Heart left ventricle (tissue), 16 donors: ENCODE results near the gene TNIK. TPM values are rescaled to one million over a fixed set of nuclear protein-coding genes. Genes with fewer than 3 reads are reported as not detected.

ENCODE experiments used
- ATAC-seq, 4 donors: fragments of 200-7000 bp; cut with Tn5 transposase; one replicate each; pipeline ENCODE4 v1.9.1; 2020 to 2022; ENCODE audit warnings: moderate library complexity in 4 of 4, mild to moderate bottlenecking in 3 of 4, moderate number of reproducible peaks in 1 of 4
- DNase-seq, 5 donors: peaks; one replicate each; pipeline ENCODE4 v3.0.0-alpha.2; 2020
- H3K27ac ChIP-seq, 12 donors: fragments of 200-600 bp; sonication (generic) in 4 of 12; one replicate each; pipeline versions ENCODE4 v1.5.0 to v1.8.0; 2016 to 2022; ENCODE audit warnings: mild to moderate bottlenecking in 2 of 12
- H3K27me3 ChIP-seq, 9 donors: fragments of 200-600 bp; sonication (generic) in 2 of 9; one replicate each; pipeline versions ENCODE4 v1.5.1 to v1.8.0; 2016 to 2022; ENCODE audit warnings: mild to moderate bottlenecking in 3 of 9
- H3K36me3 ChIP-seq, 9 donors: fragments of 200-600 bp; sonication (generic) in 2 of 9; one replicate each; pipeline versions ENCODE4 v1.5.0 to v1.8.0; 2018 to 2022; ENCODE audit warnings: mild to moderate bottlenecking in 2 of 9
- H3K4me1 ChIP-seq, 12 donors: fragments of 200-600 bp; sonication (generic) in 4 of 12; one replicate each; pipeline versions ENCODE4 v1.5.0 to v1.8.0; 2016 to 2022; ENCODE audit warnings: mild to moderate bottlenecking in 3 of 12
- H3K4me3 ChIP-seq, 12 donors: fragments of 200-600 bp; sonication (generic) in 4 of 12; one replicate each; pipeline versions ENCODE4 v1.5.0 to v1.8.0; 2017 to 2022; ENCODE audit warnings: mild to moderate bottlenecking in 9 of 12, moderate library complexity in 4 of 12
- H3K9me3 ChIP-seq, 12 donors: fragments of 200-600 bp; sonication (generic) in 4 of 12; one replicate each; pipeline versions ENCODE4 v1.5.0 to v1.8.0; 2016 to 2022; ENCODE audit warnings: mild to moderate bottlenecking in 1 of 12
- POLR2A ChIP-seq, 2 donors: fragments of 450-650 bp; IDR thresholded peaks; one replicate each; pipeline ENCODE4 v1.6.1; 2017; ENCODE audit warnings: antibody characterized with exemption in 2 of 2, mild to moderate bottlenecking in 2 of 2, moderate library complexity in 2 of 2
- WGBS, 4 donors: extraction: QIAGEN DNeasy Blood & Tissue Kit in 2 of 4; methylation state at CpG; one replicate each; pipeline versions ENCODE4 v1.1.5 to v1.1.7; 2013 to 2018; 5-methylcytosine and 5-hydroxymethylcytosine counted together
- intact Hi-C, 10 donors: fragments of 100-400 bp; cut with DNase I; formaldehyde crosslinking; loops; one replicate each; pipeline versions ENCODE4 v1.11.1 to v1.14.2; 2022
- polyA plus RNA-seq, 2 donors: library from polyadenylated mRNA; stranded (reverse); fragments of 200-250 nt; gene quantifications; one replicate each; pipeline ENCODE4 v1.2.3, GENCODE V29; 2013
- total RNA-seq, 9 donors: library from RNA; depleted of rRNA in 2 of 9; stranded (reverse); fragments of >200 nt in 2 of 9; fragmentation: NEBNext Ultra II Directional in 3 of 9; extraction: Animal tissue kit (Norgen Biotek cat#: 25700) in 3 of 9; gene quantifications; one replicate each; pipeline versions ENCODE4 v1.1.0 to v1.2.4, GENCODE V29; 2016 to 2023
- TF ChIP-seq, protein P1 (sequence below), 12 donors: fragments of 200-600 bp; sonication (generic) in 4 of 12; IDR thresholded peaks; one replicate each; pipeline versions ENCODE4 v1.5.0 to v1.8.0; 2018 to 2022; ENCODE audit warnings: antibody characterized with exemption in 12 of 12, mild to moderate bottlenecking in 5 of 12
- donor health status: ischemic (EF 13 %, LVEDD 7.1; RV severe dilation, severe dysfunction).
- donor health status: healthy with polysubstance abuse.
- donor health status: DM: no; HTN: yes; CAD: no.
- donor health status: DM: no; HTN: no; CAD: no.
- donor health status: ischemic (EF 25% LVEDD 6.9; RV normal size, moderate dysfunction).
- donor health status: ischemic (EF 25% LVEDD 5.7; RV mildly dilated, moderate dysfunction).
- donor health status: healthy.
- donor health status: DM: yes; HTN: yes; CAD: no.
- donor health status: ischemic (EF 35%, LVEDD 5.7; RV mildly dilated, moderate dysfunction).
- donor health status: nonischemic (EF 11% LVEDD 7.7; RV severe dilation, severe dysfunction).
- donor health status: DM: yes; HTN: yes; CAD: no.
- donor health status: PGD.
- donor health status: ischemic (EF 29% LVEDD 5.4; RV normal size, mild dysfunction).
- donor health status: nonischemic (EF 23%, LVEDD 6.1; RV moderate dilation, normal function).

TNIK gene
- total and polyA plus RNA-seq, 11 donors, result 12.3 to 51.6 (median 32.4) TPM

GRCh38 chr3:171431550-171431949 lies 28.7 kb downstream of the TNIK start:
- Histone ChIP-seq H3K36me3 (no peaks in the 10 kb centered on the region), H3K9me3 (no peaks in the 10 kb centered on the region), H3K27me3 (no peaks in the 10 kb centered on the region), H3K4me1 (peaks cover 0 to 17% (median 6%) of the 10 kb centered on the region in 12 donors), H3K27ac (no peak overlapping the region), H3K4me3 (no peak overlapping the region)
- TF ChIP-seq, protein P1, sequence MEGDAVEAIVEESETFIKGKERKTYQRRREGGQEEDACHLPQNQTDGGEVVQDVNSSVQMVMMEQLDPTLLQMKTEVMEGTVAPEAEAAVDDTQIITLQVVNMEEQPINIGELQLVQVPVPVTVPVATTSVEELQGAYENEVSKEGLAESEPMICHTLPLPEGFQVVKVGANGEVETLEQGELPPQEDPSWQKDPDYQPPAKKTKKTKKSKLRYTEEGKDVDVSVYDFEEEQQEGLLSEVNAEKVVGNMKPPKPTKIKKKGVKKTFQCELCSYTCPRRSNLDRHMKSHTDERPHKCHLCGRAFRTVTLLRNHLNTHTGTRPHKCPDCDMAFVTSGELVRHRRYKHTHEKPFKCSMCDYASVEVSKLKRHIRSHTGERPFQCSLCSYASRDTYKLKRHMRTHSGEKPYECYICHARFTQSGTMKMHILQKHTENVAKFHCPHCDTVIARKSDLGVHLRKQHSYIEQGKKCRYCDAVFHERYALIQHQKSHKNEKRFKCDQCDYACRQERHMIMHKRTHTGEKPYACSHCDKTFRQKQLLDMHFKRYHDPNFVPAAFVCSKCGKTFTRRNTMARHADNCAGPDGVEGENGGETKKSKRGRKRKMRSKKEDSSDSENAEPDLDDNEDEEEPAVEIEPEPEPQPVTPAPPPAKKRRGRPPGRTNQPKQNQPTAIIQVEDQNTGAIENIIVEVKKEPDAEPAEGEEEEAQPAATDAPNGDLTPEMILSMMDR (IDR thresholded peaks at IDR 0.05), result no peak
- TF ChIP-seq POLR2A (IDR thresholded peaks at IDR 0.05), result no peak
- DNase-seq, result no peak
- 92 to 97% (median 94%) methylated on average over 1 of the region's 1 CpG for WGBS, 4 donors
- no peak for ATAC-seq
- intact Hi-C loops, result no loop called here

DNA sequence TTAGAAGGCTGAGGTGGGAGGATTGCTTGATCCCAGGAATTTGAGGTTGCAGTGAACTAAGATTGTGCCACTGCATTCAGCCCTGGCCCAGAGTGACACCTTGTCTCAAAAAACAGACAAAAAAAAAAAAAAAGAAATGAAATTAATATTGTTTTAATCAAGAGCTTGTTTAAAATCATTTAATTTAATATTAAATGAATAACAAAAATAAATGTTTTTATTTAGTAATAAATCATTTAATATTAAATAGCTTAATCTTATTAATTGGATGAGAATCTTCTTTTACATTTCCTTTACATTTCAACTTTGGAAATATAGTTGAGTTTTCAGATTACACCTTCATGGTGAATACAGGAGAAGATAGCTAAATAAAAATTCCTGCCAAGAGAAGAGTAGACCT lies 29.7 kb downstream of the TNIK start:
- no peak for ATAC-seq
- H3K9me3 ChIP-seq, result no peaks in the 10 kb centered on the region
- H3K27me3 ChIP-seq, result no peaks in the 10 kb centered on the region
- peaks cover 0 to 16% (median 4%) of the 10 kb centered on the region in 12 donors for H3K4me1 ChIP-seq
- intact Hi-C loops, result no loop called here
- H3K4me3 ChIP-seq, result no peak overlapping the region
- no peak for TF ChIP-seq POLR2A (IDR thresholded peaks at IDR 0.05)
- TF ChIP-seq, protein P1 (IDR thresholded peaks at IDR 0.05), result no peak
- no peak overlapping the region for H3K27ac ChIP-seq
- H3K36me3 ChIP-seq, result no peaks in the 10 kb centered on the region
- no peak for DNase-seq

- TF ChIP-seq, protein P1 (IDR thresholded peaks at IDR 0.05), result no peak
- TF ChIP-seq POLR2A (IDR thresholded peaks at IDR 0.05), result no peak
- no peak for ATAC-seq
- 86 to 96% (median 90%) methylated on average over 2 of the region's 2 CpGs for WGBS, 4 donors
Observed at GRCh38 chr3:171429635-171430034, 30.6 kb downstream of the TNIK start.

GRCh38 chr3:171428892-171429291 lies 31.3 kb downstream of the TNIK start:
- intact Hi-C loops, result no loop called here
- Histone ChIP-seq H3K27ac (no peak overlapping the region), H3K4me3 (no peak overlapping the region), H3K36me3 (no peaks in the 10 kb centered on the region), H3K4me1 (peaks cover 0 to 16% (median 4%) of the 10 kb centered on the region in 12 donors), H3K9me3 (peaks cover 0 to 2% (median 0%) of the 10 kb centered on the region in 12 donors), H3K27me3 (no peaks in the 10 kb centered on the region)
- no peak for TF ChIP-seq POLR2A (IDR thresholded peaks at IDR 0.05)
- TF ChIP-seq, protein P1 (IDR thresholded peaks at IDR 0.05), result no peak
- WGBS, 4 donors, result 66 to 77% (median 74%) methylated on average over 3 of the region's 3 CpGs
- DNase-seq, result no peak
- no peak for ATAC-seq

More at GRCh38 chr3:171429635-171430034, 30.6 kb downstream of the TNIK start:
- H3K9me3 ChIP-seq, result no peaks in the 10 kb centered on the region
- no peak for DNase-seq
- intact Hi-C loops, result no loop called here
- no peak overlapping the region for H3K4me3 ChIP-seq
- H3K4me1 ChIP-seq, result peaks cover 0 to 16% (median 4%) of the 10 kb centered on the region in 12 donors
- H3K27ac ChIP-seq, result no peak overlapping the region
- H3K27me3 ChIP-seq, result no peaks in the 10 kb centered on the region
- H3K36me3 ChIP-seq, result no peaks in the 10 kb centered on the region
